Neural crest cell (in vitro differentiated cells): ENCODE results near the gene VGLL4. TPM values are rescaled to one million over a fixed set of nuclear protein-coding genes. Genes with fewer than 3 reads are reported as not detected.

Source experiments
- DNase-seq: peaks from one replicate; pipeline ENCODE4 v3.0.0; 2021; ENCODE audit warnings: low read depth, mixed read lengths, low spot score
- H3K27ac Mint-ChIP-seq: one replicate; pipeline ENCODE4 v1.8.0; 2021; ENCODE audit warnings: mild to moderate bottlenecking, mixed read lengths; ENCODE audit not compliant: unreplicated experiment
- H3K27me3 Mint-ChIP-seq: 2 replicates; pipeline ENCODE4 v1.8.0; 2021; ENCODE audit warnings: low read depth, mild to moderate bottlenecking, mixed read lengths
- H3K36me3 Mint-ChIP-seq: 2 replicates; pipeline ENCODE4 v1.8.0; 2021; ENCODE audit warnings: low read depth, mild to moderate bottlenecking, mixed read lengths
- H3K4me1 Mint-ChIP-seq: 2 replicates; pipeline ENCODE4 v1.8.0; 2021; ENCODE audit warnings: mixed read lengths
- H3K4me3 Mint-ChIP-seq: one replicate; pipeline ENCODE4 v1.8.0; 2021; ENCODE audit warnings: mild to moderate bottlenecking, mixed read lengths
- H3K9me3 Mint-ChIP-seq: 2 replicates; pipeline ENCODE4 v1.8.0; 2021; ENCODE audit warnings: mixed read lengths
- total RNA-seq: library from RNA; stranded (reverse); gene quantifications from 2 replicates; pipeline ENCODE4 v1.2.1, GENCODE V29; 2021
- TF ChIP-seq, protein P1 (sequence below): fragments of 200-600 bp; sonication (generic); conservative IDR thresholded peaks from 2 replicates; pipeline ENCODE4 v1.5.0; 2021; ENCODE audit warnings: antibody characterized with exemption, mild to moderate bottlenecking

Gene VGLL4
- total RNA-seq, 1 donor from 2014 or later = 82.8 TPM

DNA sequence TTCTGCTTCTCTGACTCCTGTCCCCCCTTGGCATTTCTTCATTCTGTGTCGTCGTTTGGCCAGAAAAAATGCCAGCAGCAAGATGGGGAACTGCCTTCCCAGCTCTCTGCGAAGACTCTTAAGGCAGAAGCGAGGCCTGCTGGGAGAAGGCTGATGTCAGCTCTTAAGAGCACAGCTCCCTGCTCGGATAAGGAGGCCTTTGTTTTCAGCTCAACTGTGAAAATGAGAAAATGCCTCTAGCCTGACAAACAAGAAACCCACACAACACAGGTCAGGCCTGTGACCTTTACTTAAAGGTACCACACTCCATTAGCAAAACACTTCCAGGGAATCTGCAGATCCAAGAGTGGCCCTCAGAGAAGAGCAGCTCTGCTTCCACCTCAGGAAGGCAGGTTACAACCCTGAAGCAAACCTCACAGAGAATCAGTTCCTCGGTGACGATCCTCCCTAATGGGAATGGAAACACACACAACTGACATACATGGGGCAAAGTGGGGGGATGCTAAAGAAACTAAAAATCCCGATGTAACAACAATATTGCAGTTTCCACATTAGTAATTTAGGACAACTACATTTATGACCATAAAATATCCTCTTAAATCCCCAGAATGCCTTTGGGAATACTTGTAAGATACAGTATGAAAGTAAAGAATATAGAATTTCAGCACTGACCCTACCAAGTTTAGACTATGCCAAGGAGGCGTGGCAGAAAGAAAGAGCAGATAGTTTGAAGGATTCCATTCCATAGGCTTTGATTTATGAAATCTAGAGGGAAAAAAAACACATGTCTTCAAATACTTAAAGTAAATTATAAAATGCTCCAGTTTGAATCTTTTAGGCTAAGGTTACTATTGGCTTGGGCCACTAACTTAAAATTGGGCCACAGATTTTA is 52.1 kb downstream of the VGLL4 start:
- peaks cover 24% of the 10 kb centered on the region for H3K36me3 Mint-ChIP-seq
- H3K4me3 Mint-ChIP-seq = peak overlapping the region; percentile 77
- peak overlapping the region; percentile 98 for H3K27ac Mint-ChIP-seq
- TF ChIP-seq, protein P1, sequence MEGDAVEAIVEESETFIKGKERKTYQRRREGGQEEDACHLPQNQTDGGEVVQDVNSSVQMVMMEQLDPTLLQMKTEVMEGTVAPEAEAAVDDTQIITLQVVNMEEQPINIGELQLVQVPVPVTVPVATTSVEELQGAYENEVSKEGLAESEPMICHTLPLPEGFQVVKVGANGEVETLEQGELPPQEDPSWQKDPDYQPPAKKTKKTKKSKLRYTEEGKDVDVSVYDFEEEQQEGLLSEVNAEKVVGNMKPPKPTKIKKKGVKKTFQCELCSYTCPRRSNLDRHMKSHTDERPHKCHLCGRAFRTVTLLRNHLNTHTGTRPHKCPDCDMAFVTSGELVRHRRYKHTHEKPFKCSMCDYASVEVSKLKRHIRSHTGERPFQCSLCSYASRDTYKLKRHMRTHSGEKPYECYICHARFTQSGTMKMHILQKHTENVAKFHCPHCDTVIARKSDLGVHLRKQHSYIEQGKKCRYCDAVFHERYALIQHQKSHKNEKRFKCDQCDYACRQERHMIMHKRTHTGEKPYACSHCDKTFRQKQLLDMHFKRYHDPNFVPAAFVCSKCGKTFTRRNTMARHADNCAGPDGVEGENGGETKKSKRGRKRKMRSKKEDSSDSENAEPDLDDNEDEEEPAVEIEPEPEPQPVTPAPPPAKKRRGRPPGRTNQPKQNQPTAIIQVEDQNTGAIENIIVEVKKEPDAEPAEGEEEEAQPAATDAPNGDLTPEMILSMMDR = no peak
- H3K9me3 Mint-ChIP-seq = no peaks in the 10 kb centered on the region
- peak; percentile 51 for DNase-seq
- H3K27me3 Mint-ChIP-seq = no peaks in the 10 kb centered on the region
- H3K4me1 Mint-ChIP-seq = peaks cover 70% of the 10 kb centered on the region

DNA sequence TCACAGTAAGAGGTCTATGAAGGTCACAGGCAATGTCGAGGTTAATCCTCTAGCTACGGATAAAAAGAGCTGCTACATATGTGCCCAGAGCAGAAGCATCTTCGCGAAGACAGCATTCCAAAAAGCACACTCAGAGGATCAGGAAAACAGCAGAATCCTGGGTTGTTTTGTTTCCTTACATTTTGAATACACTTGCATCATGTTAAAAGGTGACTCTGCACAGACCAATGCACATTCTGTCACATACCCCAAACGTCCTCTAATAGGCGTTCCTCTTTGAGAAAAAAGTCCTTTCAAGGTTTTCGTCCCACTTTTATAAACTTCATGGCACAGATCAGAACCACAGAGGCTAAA is 52.7 kb downstream of the VGLL4 start:
- Mint-ChIP-seq H3K4me3 (peak overlapping the region; percentile 77), H3K9me3 (no peaks in the 10 kb centered on the region), H3K4me1 (peaks cover 77% of the 10 kb centered on the region), H3K27ac (peak overlapping the region; percentile 98), H3K36me3 (peaks cover 23% of the 10 kb centered on the region), H3K27me3 (no peaks in the 10 kb centered on the region)
- DNase-seq = no peak
- TF ChIP-seq, protein P1 = no peak

- peaks cover 22% of the 10 kb centered on the region for H3K36me3 Mint-ChIP-seq
- no peak overlapping the region for H3K4me3 Mint-ChIP-seq
- no peak overlapping the region for H3K27ac Mint-ChIP-seq
- TF ChIP-seq, protein P1 = no peak
- DNase-seq = no peak
- H3K27me3 Mint-ChIP-seq = no peaks in the 10 kb centered on the region
- H3K9me3 Mint-ChIP-seq = no peaks in the 10 kb centered on the region
- H3K4me1 Mint-ChIP-seq = peaks cover 90% of the 10 kb centered on the region
Measured at GRCh38 chr3:11589706-11590105, 54.0 kb downstream of the VGLL4 start.

DNA sequence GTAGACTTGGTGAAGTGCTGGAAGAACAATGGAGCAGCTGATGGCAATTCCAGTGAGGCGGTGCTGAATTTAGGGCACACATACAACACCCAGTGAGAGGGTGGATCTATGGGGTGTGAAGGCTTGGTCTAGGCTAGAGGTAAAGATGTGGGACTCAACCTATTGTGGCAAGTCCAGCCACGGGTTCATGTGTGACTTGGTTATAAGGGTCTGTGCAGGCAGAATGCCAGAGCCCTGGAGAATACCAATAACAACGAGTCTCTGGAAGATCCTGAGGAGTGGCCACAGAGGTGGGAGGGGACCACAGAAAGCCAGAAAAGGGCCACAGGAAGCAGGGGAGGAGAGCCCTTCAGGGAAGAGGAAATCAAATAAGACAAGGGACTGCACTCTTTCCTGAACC is 55.0 kb downstream of the VGLL4 start:
- Mint-ChIP-seq H3K27me3 (no peaks in the 10 kb centered on the region), H3K9me3 (no peaks in the 10 kb centered on the region), H3K27ac (peak overlapping the region; percentile 91), H3K4me1 (peaks cover 90% of the 10 kb centered on the region), H3K36me3 (peaks cover 16% of the 10 kb centered on the region), H3K4me3 (peak overlapping the region; percentile 31)
- DNase-seq = no peak
- TF ChIP-seq, protein P1 = no peak

- TF ChIP-seq, protein P1 = no peak
- Mint-ChIP-seq H3K4me3 (peak overlapping the region; percentile 31), H3K27ac (peak overlapping the region; percentile 91), H3K27me3 (no peaks in the 10 kb centered on the region), H3K36me3 (peaks cover 16% of the 10 kb centered on the region), H3K9me3 (no peaks in the 10 kb centered on the region), H3K4me1 (peaks cover 90% of the 10 kb centered on the region)
- DNase-seq = no peak
Measured at GRCh38 chr3:11588338-11588737, 55.4 kb downstream of the VGLL4 start.
